Stimulated activated CD4-positive, alpha-beta T cell treated with anti-CD3 and anti-CD28 coated beads, TNF-alpha, amount 100 ng/mL, for 48 hours (primary cell): ENCODE measurements around the gene VWA3A.
"Not testable (repeated sequence)": the region's sequence is repeated elsewhere in the genome, so short reads cannot be mapped to it uniquely, and the experiment has no call there.

ENCODE experiments used
- DNase-seq, 3 donors: peaks; one replicate each; pipeline ENCODE4 v3.0.0-alpha.2; 2020; ENCODE audit warnings: low read depth in 3 of 3

The VWA3A gene

DNA sequence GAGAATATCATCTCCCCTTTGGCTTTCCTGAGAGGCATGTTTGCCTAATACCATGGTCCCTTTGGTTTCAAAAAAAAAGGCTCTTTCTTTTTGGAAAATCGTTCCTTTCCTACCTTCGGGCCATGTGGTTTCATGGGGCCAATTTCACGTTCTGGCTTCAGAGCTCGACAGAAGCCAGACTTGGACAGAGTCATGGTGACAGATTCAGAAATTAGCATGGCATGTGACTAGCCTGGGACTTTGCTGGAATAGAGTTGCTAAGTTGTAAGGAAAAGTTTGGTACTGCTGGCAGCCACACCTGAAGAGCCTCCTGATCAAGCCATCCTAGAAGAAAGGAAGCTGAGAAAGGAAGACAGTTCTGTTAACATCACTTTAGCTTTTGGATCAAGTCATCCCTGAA is 2.4 kb upstream of the VWA3A start:
- no peak for DNase-seq

DNA sequence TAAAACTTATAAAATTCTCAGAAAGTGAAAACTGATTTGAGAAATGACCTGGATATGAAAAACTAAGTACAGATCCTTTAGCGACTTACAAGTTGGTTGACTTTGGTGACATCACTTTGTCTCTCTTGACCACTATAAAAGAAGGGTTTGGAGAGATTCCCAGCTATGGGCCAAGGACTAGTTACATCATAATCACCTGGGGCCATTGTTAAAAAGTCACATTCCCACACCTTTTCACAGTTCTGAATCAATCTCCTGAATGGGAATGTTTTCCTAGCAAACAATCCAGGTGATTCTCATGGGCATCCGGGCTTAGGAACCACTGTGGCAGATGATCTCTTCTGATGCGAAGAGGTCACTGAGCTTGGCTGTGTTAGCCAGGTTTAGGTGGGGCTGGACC is 620 bp upstream of the VWA3A start:
- no peak for DNase-seq

DNA sequence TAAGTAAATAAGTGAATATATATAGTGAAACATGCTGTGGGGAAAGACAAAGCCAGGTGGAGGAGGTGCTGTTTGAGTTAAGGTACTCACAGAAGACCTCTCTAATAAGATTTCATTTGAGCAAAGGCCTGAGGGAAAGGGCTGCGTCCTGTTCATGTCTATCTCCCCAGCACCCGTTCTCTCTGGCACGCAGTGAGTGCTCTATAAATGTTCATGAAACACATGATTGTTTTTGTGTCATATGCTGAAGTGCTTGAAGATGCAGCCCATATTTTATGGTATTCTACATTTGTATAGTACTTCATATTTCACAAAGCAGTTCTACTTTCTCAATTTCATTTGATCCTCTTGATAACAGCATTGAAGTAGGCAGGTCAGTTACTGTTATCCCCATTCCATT is 990 bp downstream of the VWA3A start:
- no peak for DNase-seq

DNA sequence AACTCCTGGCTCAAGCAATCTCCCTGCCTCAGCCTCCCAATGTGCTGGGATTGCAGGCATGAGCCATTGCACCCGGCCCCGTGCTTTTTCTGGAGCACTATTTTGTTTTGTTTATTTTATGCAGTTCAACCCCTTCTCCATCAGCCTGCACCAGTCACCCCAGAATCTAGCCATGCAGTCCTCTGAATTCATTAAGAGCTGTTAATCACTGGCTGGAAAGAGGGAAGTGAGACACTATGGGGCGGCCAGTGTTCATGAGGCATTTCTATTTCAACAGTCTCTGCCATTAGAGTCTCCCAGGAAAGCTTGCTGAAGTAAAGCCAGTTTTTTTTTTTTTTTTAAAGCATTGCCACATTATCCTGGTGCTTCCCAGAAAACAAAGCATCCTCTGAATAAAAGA is 1.7 kb downstream of the VWA3A start:
- no peak for DNase-seq

DNA sequence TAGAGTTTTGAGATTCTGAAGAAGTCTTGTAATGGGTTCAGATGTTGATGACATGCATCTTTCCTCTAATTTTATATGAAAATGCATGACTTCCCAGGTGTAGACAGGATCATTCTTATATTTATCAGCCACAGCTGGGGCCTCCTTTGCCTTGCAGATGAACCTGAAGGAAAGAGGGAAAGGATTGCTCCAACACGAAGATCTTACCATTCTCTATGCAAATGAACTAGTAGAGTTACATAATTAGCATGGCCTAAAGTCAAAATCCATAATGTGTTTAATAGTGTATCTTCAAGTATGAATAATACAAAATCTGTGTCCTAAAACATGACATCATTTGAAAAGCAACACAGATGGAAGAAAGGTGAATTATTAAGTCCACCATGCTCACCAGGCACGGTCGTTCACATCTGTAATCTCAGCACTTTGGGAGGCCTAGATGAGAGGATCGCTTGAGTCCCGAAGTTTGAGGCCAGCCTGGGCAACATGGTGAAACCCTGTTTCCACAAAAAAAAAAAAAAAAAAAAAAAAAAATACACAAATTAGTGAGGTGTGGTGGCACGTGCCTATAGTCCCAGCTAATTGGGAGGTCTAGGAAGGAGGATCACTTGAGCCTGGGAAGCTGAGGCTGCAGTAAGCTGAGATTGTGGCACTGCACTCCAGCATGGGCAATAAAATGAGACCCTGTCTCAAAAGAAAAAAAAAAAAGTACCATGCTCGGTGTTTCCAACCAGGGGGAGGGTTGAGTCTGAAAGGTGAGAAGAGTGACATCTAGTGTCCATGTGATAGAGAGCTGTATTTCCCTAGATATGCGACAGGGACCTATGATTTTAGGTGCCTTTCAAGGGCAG is 6.3 kb downstream of the VWA3A start:
- no peak for DNase-seq

DNA sequence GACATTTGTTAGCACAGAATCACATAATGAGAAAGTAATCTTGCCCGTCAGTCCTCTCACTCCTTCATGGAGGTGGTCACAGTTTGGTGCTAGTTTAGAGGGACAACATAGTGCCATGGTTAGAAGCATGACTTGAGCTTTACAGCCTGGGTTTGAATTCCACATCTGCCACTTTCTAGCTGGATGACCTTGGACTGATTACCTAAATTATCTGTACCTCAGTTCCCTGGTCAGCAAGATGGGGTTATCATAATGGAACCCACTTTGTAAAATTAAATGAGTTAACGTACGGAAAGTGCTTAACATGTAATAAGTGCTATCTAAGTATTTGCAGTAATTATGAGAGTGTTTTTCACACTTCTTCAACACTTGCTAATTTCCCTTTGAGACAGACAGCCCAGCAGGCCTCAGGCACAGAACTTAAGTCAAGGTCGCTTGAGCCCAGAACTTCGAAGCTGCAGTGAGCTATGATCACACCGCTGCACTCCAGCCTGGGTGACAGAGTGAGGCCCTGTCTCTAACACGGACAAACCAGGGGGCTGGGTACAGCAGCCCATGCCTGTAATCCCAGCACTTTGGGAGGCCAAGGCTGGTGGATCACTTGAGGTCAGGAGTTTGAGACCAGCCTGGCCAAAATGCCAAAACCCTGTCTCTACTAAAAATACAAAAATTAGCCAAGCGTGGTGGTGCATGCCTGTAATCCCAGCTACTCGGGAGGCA is 7.1 kb downstream of the VWA3A start:
- DNase-seq: no peak

DNA sequence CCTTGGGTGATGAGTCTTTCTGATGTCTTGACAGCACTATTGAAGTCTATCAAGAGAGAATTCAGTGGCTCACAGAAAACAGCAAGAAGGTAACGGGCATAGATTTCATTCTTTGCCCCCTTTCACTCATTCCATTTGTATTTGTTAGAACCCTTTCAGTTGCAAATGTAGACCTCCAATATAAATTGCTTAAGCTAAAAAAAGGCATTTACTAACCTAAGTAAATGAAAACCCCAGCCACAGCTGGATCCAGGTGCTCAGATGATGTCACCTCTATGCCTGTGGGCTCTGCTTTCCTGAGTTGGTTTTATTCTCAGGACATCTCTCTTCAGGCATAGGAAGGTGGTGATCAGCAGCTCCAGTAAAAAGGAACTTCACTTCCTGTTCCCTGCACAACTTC is 11.1 kb downstream of the VWA3A start:
- DNase-seq: no peak

DNA sequence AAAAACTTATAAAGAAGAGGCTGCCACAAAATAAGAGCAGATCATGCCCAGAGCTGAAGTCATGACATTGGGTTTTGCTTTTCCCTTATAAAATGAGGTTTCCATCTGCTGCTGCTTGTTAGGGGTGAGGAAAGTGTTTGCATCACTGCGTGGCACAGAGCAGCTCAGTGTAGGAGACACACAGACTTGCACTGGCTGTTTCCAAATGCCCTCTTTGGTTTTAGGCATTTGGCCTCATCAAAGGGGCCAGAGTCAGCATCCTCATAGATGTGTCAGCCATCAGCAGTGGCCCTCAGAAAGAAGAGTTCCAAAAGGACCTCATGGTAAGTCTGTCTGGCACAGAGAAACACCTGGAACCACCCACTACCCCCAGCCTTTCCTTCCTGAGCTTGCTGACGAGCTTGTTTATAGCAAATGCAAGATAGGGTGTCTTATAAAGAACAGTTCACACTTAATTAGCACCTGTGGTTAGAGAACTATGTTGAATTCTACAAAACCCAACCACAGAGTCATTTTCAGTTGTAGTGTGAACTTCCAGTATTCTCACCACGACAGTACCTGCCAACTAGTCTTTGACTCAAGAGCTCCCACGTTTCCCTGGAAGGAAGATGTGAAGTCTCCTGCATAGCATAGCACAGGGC is 17.0 kb downstream of the VWA3A start:
- no peak for DNase-seq

DNA sequence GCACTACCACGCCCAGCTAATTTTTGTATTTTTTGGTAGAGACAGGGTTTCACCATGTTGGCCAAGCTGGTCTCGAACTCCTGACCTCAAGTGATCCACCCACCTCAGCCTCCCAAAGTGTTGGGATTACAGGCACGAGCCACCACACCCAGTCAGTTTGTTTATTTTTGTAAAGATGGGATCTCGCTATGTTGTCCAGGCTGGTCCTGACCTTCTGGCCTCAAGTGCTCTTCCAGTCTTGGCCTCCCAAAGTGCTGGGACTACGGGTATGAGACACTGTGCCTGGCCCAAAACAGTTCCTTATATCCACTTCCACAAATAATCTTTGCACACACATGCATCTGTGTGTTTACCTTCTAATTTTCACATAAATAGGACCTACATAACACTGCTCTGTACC is 19.3 kb downstream of the VWA3A start:
- not testable (repeated sequence) for DNase-seq

DNA sequence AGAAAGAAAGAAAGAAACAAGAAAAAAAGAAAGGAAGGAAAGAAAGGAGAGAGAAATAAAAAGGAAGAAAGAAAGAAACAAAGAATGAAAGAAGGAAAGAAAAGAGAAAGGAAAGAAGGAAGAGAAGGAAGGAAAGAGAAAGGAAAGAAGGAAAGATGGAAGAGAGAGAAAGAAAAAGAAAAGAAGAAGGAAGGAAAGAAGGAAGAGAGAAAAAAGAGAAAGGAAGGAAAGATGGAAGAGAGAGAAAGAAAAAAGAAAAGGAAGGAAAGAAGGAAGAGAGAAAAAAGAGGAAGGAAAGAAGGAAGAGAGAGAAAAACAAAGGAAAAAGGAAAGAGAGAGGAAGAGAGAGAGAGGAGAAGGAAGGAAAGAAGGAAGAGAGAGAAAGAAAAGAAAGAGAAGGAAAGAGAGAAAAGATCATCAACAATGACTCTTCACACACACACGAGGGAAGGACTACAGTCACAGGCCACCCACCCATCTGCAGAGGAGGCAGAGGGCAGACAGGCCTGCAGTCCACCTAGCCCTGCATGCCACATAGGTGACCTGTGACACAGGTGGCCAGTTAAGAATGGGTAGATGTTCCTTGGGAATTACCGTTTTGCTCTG is 23.9 kb downstream of the VWA3A start:
- DNase-seq: no peak

DNA sequence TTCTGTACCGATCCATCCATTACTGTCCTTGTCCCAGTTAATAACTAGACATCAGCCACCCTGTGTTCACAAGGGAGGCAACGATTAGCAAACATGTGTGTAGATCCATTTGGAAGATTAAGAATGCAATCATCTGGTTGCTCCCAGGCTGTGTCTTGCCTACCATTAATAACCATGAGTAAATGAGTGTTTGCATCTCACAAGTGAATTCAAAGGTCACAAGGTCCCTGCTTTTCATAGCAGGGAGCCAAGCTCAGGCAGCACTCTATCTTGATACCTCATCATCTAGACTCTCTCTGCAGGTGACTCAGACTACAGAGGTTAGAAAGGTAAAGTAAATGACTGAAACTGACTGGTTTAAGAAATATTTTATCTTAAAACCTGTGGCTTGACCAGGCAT is 25.3 kb downstream of the VWA3A start:
- no peak for DNase-seq

DNA sequence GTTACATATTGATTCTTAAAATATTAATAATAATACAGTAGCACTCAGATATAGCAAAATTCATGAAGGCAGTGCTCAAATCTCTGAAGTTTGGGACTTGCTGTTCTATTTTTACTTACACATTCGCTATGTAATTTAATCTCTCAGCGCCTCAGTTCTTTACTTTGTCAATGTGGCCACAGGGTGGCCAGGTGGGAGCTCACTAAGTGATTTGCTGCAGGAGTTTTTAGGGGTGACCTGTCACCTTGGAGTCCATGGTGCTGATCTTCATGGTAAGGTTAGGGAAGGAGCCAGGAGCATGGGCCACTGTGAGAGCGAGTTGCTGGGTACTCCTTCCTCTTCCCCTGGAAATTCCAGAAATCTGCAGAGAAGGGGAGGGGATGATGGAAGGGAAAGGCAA is 28.1 kb downstream of the VWA3A start:
- no peak for DNase-seq

DNA sequence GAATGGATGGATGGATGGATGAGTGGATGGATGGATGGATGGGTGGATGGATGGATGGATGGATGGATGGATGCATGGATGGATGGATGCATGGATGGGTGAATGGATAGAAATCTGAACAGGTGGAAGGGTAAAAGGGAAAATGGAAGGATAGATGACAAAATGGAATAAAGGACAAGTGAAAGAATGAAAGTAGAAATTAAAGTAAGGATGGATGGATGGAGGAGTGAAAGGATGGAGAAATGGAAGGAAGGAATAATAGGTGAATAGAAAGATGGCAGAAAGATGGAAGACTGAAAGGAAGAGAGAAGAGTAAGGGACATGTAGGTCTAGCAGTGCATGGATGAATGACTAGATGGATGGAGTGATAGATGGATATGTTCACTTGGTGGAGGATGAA is 29.9 kb downstream of the VWA3A start:
- no peak for DNase-seq

DNA sequence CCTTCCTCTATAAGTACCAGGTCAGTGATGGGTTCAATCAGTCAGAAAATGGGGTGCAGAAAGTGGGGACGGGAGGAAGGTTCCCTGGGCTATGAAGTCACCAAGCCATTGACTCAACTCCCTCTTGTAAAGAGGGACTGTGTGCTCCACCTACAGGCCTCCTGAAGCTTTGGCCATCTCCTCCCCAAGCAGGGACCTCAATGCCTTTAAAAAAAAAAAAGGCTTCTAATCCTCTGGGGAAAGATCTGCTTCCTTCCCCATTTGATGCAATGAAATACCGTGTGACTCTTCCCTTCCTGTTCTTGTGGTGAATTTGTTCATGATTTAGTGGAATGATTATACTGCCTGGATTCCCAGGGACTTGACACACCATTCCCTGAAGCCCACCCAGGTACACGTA is 30.8 kb downstream of the VWA3A start:
- no peak for DNase-seq

DNA sequence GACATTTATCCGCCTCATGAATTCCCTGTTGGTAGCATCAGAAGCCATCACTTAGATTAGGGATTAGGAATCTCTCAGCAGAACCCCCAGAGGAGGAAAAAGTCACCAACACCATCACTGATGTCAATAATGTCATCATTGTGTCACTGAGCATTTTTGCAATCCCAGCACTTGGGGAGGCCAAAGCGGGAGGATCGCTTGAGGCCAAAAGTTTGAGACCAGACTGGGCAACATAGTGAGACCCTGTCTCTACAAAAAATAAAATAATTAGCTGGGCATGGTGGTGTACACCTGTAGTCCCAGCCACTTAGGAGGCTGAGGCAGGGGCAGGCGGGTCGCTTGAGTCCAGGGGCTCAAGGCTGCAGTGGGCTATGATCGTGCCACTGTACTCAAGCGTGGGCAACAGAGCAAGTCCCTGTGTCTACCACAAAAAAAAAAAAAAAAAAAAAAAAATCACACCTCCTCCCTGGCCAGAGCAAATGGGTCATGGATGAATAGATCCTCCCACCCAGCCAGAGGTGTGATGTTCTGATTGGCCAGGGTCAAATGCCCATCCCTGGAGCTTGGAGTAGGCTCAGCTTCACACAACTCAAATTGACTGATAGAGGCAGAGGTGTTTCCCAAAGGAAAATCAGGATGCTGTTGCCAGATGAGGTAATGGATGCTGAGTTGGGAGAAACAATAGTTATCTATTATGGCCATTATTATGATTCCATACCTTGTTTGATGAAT is 31.6 kb downstream of the VWA3A start:
- DNase-seq: no peak

DNA sequence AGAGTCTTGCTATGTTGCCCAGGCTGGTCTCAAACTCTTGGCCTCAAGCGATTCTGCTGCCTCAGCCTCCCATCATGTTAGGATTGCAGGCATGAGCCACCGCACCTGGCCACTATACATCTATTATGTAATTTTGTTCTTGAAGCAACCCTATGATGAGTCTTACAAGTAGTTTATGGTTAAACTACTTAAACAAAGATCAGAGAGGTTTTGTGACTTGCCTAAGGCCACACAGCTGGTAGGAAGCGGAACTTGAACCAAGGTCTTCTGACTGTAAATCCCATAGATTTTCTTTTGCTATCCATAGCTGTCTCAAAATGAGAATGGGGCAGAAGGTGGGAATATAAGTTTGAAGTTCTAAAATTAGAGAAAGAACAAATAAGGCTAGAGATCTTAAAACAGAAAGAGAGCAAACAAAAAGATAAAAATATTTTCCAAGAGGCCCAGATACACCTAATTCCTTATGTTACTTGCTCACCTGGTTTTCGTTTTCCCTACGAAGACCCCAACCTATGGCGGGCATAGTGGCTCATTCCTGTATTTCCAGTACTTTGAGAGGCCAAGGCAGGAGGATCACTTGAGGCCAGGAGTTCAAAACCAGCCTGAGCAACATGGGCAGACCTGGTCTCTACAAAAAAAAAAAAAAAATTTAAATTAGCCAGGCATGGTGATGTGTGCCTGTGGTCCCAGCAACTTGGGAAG is 32.4 kb downstream of the VWA3A start:
- no peak for DNase-seq

DNA sequence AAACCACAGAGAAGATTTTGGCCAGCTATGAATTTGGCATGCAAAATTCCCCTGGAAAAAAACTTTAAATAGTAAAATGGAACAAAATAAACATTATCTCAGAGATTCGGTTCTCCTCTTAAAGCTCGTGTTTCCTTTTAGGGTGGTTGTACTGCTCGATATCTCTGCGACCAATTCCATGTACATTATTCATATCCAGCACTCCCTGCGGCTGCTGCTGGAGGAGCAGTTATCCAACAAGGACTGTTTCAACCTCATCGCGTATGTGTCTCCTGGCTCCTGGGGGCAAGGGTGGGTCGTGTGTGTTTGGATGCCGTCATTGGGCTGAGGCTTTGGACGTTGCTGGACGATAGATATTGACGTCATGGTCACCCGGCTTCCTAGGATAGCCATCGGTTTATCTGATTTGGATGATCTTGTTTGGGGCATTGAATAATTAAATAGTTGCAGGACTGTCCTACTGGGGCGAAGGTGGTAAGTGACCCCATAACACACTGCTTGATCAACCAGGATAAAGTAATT is 33.8 kb downstream of the VWA3A start:
- no peak for DNase-seq

DNA sequence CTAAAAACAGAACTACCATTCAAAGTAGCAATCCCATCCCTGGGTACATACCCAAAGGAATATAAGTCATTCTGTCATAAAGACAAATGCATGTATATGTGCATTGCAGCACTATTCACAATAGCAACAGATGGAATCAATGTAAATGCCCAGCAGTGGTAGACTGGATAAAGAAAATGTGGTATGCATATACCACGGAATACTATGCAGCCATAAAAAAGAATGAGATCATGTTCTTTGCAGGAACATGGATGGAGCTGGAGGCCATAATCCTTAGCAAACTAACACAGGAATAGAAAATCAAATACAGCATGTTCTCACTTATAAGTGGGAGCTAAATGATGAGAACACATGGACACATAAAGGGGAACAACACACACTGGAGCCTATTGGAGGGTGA is 36.2 kb downstream of the VWA3A start:
- not testable (repeated sequence) for DNase-seq

DNA sequence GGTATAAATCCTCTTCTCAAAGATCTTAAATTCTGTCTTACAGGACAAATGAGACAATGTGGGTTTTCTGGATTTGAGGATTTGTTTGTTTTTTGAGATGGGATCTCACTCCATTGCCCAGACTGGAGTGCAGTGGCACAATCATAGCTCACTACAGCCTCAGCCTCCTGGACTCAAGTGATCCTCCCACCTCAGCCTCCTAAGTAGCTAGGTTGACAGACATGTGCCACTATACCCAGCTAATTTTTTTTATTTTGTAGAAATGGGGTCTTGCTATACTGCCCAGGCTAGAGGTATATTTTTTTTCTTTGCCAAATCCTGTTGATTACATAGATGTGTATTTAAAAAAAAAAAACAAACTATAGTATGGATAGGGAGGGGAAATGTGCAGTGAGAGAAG is 38.2 kb downstream of the VWA3A start:
- DNase-seq: no peak

DNA sequence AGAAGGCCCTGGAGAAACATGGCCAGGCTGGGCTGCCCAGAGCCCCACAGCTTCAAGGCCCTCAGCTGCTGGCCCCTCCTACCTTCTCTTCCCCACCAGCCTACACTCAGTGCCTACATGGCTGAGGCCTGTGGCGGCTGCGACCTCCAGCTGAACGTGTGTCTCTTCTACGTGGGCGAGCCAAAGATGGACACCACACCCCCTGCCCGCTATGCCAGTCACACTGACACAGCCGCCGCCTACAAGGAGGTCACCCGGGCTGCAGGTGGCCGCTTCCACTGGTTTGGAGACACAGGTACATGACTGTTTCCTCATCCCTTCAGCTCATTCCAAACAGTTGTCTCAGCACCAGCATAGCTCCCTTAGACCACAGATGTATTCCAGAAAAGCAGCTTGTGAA is 40.5 kb downstream of the VWA3A start:
- DNase-seq: no peak

DNA sequence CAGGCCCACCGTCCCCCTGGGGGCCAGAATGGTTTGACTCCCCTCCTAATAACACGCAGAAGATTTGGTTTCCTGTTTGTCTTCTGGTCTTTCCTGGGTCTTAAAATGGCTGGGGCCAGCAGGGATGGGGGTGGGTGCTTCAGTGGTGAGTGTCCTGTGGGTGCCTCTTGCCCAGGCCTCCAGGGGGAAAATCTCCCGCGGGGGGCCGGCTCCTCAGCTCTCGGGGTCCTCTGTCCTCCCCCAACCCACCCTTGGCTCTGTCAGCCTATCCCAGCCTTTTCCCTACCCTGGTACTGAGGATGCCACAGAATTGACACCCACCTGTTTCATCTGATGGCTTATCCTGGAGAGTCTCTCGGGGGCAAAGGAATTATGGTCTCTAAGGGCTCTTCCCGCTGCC is 46.1 kb downstream of the VWA3A start:
- no peak for DNase-seq
